HG03571 (cell line): ENCODE data around the gene KIF16B.
"Not testable (repeated sequence)": the region's sequence is repeated elsewhere in the genome, so short reads cannot be mapped to it uniquely, and the experiment has no call there.

Experiments used
- ATAC-seq: cut with Tn5 transposase; IDR thresholded peaks from one replicate; pipeline ENCODE4 v1.9.1; 2021; ENCODE audit not compliant: unreplicated experiment

KIF16B gene

DNA sequence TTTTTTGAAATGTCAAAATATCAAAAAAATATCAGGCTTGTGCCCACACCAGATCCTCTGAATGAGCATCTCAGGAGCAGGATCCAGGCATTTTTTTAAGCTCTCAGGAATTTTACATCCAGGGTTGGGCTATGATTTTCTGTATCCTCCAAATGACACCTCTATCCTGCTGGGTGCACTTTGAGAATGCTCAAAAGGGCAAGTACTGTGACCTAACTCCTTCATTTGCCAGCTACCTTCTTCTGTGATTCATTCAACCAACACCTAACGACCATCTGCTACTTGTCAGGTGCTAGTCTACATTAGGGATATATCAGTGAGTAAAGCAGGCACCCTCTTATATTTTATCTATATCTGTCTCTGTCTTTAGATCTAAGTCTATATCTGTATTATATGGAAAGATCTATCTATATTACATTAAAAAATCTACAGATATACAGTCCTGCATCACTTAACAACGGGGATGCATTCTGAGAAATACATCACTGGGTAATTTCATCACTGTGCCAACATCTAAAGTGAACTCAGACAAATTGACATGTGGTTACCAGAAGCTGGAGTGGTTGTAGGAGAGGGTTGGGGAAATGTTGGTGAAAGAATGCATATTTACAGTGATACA, 131.6 kb downstream of the KIF16B start:
- no peak for ATAC-seq

- ATAC-seq, result no peak
Observed at GRCh38 chr20:16440686-16441085, 132.6 kb downstream of the KIF16B start.

DNA sequence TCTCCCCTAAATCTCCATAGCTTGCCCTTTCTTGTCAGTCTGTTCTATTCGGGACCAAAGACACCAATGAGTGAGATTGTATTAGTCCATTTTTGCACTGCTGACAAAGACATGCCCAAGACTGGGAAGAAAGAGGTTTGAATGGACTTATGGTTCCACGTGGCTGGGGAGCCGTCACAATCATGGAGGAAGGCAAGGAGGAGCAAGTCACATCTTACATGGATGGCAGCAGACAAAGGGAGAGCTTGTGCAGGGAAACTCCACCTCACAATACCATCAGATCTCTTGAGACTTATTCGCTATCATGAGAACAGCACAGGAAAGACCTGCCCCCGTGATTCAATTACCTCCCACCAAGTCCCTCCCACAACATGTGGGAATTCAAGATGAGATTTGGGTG, 133.7 kb downstream of the KIF16B start:
- not testable (repeated sequence) for ATAC-seq

GRCh38 chr20:16438100-16438499, 135.1 kb downstream of the KIF16B start:
- no peak for ATAC-seq

- no peak for ATAC-seq
Observed at GRCh38 chr20:16437387-16437996, 135.8 kb downstream of the KIF16B start.

DNA sequence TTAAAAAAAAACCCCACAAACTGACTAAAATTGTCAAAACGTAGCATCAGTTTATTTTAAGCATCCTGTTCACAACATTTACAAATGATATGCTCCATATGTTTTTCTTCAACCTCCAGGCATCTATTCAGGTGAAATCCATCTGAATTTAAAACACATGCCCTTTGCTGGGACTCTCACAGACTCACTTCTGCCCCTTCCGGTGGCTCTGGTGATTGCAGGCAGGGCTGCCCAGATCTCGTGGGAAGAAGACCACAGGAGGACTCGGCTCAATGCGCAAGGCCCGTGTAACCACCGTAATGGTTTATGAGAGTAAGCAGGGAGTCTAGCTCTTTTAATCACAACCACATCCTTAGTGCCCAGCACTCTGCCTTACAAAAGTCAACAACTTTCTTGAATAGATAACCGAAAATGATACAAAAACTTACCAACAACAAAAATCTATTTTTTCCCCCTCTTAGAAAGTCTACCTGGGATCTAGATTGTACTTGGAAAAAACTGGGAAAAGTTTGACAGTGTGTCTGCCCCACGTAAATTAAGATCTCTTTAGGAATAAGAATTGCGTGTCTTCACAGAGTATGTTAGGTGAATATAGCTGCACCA, 139.1 kb downstream of the KIF16B start:
- no peak for ATAC-seq

- ATAC-seq, result no peak
Observed at GRCh38 chr20:16433293-16433580, 140.0 kb downstream of the KIF16B start.

DNA sequence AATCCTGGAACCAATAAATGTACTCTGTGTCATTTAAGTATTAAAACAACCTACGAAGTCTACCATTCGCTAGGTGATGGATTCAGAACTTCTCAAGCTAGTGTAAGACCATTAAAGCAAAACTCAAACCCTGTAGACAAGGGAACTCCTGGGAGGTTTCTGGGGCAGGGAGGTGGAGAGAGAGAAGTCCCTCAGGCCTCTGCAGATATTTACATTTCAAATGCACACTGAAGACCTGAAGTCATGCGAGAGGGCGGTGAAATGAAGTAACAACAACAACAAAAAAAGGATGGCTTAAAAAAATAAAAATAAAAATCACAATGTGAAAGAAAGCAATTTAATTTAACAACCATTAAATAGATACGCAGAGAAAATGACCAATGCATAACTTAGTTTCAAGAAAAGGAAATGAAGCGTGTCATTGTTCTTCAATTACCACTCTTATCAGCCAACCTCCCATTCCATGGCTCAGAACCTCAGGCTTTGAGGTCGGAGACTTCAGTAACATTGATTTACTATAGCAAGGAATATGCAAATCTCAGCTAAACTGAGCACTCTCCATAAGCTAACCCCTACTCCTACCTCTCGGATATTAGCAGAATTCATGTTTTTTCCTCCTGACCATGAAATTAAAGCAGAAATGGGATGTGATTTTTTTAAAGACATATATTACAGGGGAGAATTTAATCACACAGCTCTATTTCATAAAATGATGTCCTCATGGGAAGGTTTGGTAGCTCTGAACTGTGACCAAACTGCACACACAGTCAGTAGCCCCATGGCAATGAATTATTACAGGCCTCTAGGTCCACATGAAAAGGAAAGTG, 140.6 kb downstream of the KIF16B start:
- no peak for ATAC-seq

DNA sequence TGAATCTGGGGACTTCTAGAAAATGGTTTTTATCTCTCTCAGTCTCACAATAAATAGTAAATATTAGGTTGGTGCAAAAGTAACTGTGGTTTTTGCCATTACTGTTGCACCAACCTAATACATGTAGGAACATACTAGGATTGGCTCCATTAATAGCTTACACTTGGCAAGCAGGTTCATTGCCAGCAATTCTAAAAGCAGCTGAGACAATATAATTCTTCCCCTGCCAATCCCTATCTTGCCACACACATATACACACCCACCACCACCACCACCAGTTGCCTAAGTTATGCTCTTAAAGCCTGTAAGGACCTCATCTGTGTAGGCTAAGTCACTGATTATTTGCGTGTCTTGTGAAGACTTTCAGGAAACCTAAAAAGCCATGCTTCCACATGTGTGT, 145.1 kb downstream of the KIF16B start:
- ATAC-seq, result no peak

GRCh38 chr20:16427571-16427970, 145.7 kb downstream of the KIF16B start:
- no peak for ATAC-seq

GRCh38 chr20:16424780-16425179, 148.5 kb downstream of the KIF16B start:
- no peak for ATAC-seq

GRCh38 chr20:16423311-16424212, 149.7 kb downstream of the KIF16B start:
- no peak for ATAC-seq

GRCh38 chr20:16419138-16419715, 154.0 kb downstream of the KIF16B start:
- ATAC-seq, result no peak

DNA sequence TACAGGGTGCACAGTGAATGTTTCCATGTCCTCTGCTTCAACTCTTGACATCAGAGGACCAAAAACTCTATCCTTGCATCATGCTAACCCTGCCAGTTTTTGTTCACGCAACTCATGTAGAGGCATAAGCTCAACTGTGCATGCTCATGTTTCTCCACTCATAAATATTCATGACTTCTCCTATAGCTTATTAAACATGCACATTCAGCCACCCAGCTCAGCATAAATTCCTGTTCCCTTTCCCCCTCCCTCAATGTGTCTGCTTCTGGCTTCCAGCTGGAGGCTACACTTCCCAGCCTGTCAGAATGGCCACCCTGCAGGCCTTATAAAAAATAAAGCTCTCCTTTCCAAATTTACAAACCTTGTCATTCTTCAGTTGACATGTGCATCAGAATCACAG, 154.6 kb downstream of the KIF16B start:
- ATAC-seq, result no peak

- no peak for ATAC-seq
Observed at GRCh38 chr20:16417001-16417400, 156.2 kb downstream of the KIF16B start.

- ATAC-seq, result no peak
Observed at GRCh38 chr20:16415071-16416053, 157.9 kb downstream of the KIF16B start.

GRCh38 chr20:16412906-16413305, 160.3 kb downstream of the KIF16B start:
- ATAC-seq, result no peak

DNA sequence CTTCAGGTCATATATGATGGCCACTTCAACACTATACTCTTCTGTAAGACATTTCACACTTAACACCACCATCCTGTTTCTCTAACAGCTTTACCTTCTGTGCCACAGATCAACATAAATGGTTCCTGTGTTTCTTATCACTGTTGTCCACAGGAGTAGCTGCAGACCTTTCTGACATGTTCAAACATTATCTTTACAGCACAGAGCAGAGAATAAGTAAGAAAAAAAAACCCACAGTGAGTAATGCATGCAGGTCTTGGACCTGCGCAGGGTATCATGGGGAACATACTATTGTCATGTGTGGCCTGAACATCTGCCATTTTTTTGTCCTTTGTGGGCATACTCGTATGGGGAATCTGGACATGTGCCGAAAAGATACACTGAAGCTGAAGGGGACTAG, 161.9 kb downstream of the KIF16B start:
- no peak for ATAC-seq

DNA sequence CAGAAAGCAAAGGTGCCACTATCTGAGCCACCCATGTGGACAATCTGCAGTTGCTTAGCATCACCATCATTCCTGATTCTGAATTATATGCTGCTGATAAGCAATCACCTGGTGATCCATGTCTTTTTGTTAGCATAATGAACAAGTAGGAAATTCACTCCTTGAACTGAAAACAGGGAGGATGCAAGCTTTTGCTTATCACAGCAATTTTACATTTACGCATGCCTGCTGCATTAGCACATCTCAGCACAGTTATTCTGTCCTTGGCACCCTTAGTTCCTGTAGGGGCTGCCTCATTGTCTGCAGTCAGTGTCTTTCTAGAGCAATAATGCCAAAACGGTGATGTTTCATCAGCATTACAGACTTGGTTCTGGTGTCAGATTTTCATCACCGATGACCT, 162.6 kb downstream of the KIF16B start:
- ATAC-seq, result no peak
